PC-3 (cell line): ENCODE results near the gene REEP3.

Source experiments
- EZH2 ChIP-seq: fragments of 300-600 bp; sonication (generic); IDR thresholded peaks from one replicate; pipeline ENCODE4 v1.6.1; 2017; ENCODE audit warnings: antibody characterized with exemption, mild to moderate bottlenecking, low read length; ENCODE audit not compliant: unreplicated experiment
- EZH2phosphoT487 ChIP-seq: fragments of 300-600 bp; sonication (generic); IDR thresholded peaks from 2 replicates; pipeline ENCODE4 v1.6.1; 2018; ENCODE audit warnings: mild to moderate bottlenecking, antibody characterized with exemption, low read length, borderline replicate concordance
- TF ChIP-seq, protein P1 (sequence below): fragments of 300-600 bp; sonication (generic); conservative IDR thresholded peaks from 2 replicates; pipeline ENCODE4 v1.5.1; 2017; ENCODE audit warnings: antibody characterized with exemption, low read depth, mild to moderate bottlenecking, low read length

DNA sequence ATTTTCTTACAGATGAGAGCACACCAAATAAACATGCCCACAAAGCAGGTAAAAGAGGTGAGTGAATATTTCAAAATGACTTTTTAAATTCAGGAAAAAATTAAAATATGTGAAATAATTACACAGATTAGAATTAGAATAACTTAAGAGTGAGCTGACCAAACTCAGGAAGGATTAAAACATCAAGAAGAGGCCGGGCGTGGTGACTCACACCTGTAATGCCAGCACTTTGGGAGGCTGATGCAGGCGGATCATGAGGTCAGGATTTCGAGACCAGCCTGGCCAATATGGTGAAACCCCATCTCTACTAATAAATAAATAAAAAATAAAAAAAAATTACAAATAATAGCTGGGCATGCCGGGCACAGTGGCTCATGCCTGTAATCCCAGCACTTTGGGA, 140.1 kb downstream of the REEP3 start:
- TF ChIP-seq EZH2phosphoT487 (no peak), EZH2 (no peak)
- TF ChIP-seq, protein P1, sequence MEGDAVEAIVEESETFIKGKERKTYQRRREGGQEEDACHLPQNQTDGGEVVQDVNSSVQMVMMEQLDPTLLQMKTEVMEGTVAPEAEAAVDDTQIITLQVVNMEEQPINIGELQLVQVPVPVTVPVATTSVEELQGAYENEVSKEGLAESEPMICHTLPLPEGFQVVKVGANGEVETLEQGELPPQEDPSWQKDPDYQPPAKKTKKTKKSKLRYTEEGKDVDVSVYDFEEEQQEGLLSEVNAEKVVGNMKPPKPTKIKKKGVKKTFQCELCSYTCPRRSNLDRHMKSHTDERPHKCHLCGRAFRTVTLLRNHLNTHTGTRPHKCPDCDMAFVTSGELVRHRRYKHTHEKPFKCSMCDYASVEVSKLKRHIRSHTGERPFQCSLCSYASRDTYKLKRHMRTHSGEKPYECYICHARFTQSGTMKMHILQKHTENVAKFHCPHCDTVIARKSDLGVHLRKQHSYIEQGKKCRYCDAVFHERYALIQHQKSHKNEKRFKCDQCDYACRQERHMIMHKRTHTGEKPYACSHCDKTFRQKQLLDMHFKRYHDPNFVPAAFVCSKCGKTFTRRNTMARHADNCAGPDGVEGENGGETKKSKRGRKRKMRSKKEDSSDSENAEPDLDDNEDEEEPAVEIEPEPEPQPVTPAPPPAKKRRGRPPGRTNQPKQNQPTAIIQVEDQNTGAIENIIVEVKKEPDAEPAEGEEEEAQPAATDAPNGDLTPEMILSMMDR: no peak
